Stimulated activated CD4-positive, alpha-beta T cell treated with anti-CD3 and anti-CD28 coated beads, Interleukin-4, amount 100 ng/mL, for 24 hours (primary cell): ENCODE results near the gene RAB28.
"Not testable (repeated sequence)": the region's sequence is repeated elsewhere in the genome, so short reads cannot be mapped to it uniquely, and the experiment has no call there.

Experiments
- DNase-seq: peaks from one replicate; pipeline ENCODE4 v3.0.0-alpha.2; 2020

Gene RAB28

GRCh38 chr4:13445841-13446790, 38.0 kb downstream of the RAB28 start:
- DNase-seq: no peak

GRCh38 chr4:13441506-13441905, 42.6 kb downstream of the RAB28 start:
- DNase-seq: no peak

- no peak for DNase-seq
Measured at GRCh38 chr4:13436962-13437361, 47.2 kb downstream of the RAB28 start.

- DNase-seq: no peak
Measured at GRCh38 chr4:13432453-13432852, 51.7 kb downstream of the RAB28 start.

DNA sequence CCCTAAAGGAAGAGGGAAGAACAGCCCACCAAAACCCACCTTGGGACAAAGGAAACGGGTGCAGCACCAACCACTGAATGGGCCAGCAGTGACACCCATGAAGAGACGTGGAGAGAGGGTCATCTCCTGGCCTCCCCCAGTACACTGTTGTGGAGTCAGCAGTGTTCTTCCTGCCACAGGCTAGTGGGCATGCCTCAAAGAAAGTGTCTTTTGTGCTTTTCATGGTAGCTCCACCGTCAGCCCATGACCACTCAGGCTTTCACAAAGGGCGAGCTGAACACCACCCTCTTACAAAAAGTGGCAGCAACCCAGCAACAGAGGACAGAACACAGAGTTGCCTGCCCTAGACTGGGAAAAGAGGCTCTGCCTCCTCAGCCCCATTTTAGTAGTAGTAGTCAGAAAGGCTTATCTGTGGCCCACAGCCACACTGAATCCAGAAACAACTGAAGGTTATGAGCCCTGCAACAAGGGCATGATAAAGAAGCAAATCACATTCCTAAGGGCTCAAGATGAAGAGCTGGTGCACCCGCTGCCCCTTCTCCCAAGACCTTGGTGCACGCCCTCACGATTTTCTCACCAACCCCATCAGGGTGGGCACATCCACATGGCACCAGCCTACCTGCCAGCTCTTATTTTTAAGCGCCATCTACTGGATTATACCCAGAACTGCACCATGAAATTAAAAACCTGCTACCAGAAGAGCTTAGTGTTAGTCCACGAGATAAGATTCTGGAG, 53.1 kb downstream of the RAB28 start:
- DNase-seq: no peak

- DNase-seq: no peak
Measured at GRCh38 chr4:13427599-13428325, 56.4 kb downstream of the RAB28 start.

DNA sequence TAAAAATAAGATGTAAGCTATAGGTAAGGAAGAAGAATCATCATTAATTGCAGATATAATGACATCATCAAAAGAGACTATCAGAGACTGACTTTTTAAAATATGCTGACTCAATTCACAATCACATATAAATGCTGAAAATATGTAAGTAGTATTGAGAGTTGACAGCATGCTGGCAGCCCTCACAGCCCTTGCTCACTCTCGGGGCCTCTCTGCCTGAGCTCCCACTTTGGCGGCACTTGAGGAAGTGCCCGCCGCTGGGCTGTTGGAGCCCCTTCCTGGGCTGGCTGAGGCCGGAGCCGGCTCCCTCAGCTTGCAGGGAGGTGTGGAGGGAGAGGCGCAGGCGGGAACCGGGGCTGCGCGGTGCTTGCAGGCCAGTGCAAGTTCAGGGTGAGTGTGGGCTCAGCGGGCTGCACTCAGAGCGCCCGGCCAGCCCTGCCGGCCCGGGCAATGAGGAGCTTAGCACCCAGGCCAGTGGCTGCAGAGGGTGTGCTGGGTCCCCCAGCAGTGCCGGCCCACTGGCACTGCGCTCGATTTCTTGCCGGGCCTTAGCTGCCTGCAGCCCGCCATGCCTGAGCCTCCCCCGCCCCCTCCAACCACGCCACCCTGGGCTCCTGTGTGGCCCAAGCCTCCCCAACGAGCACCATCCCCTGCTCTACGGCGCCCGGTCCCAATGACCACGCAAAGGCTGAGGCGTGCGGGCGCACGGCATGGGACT, 68.9 kb downstream of the RAB28 start:
- DNase-seq: no peak

DNA sequence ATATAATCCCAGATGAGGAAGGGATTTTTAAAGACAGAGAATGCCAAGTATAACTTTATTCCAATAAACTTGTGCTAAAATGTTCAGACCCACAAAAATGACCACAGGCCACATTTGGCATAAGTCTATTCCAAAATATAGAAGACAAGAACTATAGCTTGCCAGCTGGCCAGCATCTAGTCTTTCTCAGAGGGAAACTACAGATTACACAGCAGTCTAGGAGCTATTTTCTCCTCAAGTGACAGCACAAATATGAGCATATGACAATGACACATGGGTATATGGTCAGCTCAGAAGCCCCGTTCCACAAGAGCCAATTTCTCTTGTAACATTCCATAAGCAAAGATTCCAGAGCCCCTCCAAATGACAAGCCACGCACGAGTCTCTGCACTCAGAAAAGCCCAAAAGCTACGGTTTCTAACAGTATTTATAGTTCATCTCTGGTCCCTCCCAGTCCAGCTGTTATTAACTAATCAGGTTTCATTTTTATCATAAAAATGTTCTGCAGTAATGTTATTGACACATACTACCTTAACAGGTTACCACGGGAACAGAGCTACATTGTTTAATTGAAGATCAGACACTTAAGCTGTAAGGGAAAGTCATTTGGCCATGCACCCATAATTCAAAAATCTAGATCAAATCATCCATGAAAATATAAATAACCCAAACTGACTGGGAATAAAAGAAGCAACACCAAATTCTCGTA, 70.3 kb downstream of the RAB28 start:
- DNase-seq: no peak

GRCh38 chr4:13411942-13412341, 72.2 kb downstream of the RAB28 start:
- DNase-seq: no peak

DNA sequence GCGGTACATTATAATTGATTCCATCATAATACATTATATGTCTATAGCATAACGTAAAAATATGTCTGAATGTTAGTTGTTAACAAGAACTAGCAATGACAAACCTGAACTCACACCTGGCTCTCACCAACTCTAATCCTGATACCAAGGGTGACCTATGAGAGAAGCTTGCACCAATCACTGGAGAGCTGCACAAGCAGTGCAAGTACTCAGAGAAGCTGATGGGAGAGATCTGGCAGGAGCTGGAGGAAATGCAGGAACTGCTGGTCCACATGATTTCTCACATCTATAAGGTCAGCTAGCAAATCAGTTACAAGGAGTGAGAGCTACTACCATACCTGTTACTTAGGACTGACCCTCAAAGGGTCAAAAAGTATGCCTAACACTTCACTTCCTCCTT, 74.8 kb downstream of the RAB28 start:
- DNase-seq: no peak

DNA sequence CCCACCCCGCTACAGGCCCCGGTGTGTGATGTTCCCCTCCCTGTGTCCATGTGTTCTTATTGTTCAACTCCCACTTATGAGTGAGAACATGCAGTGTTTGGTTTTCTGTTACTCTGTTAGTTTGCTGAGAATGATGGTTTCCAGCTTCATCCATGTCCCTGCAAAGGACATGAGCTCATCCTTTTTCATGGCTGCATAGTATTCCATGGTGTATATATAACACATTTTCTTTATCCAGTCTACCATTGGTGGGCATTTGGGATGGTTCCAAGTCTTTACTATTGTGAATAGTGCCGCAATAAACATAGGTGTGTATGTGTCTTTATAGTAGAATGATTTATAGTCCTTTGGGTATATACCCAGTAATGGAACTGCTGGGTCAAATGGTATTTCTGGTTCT, 78.0 kb downstream of the RAB28 start:
- not testable (repeated sequence) for DNase-seq

DNA sequence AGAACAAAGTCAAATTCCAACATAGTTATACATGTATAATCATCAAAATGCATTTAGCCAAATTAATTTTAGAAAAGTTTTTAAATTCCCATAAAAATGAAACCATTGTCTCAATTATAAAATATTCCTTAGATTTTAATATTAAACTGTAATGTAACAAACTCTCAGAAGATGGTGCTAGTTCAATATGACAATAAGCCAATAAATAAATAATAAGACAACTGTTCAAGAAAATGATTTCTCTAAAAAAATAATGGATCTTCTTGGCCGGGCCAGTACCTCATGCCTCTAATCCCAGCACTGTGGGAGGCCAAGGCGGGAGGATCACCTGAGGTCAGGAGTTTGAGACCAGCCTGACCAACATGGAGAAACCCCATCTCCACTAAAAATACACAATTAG, 80.3 kb downstream of the RAB28 start:
- DNase-seq: no peak

DNA sequence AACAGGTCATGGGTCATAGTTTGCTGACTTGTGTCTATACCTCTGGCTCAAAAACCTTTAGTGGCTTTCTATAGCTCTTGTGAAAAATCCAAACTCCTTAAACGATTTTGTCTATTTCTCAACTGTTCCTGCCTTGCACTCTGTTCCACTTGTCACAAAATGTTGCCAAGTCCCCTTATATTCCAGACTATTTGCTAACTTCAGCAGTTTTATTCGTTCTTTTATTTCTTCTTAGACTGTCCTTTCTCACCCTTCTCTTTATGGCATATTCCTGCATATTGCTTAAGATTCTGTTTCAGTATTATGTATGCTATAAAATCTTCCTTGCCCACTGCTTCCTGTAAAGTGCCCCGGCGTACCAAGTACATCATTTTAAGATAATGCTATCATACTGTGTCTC, 80.8 kb downstream of the RAB28 start:
- DNase-seq: no peak

GRCh38 chr4:13399257-13399656, 84.9 kb downstream of the RAB28 start:
- no peak for DNase-seq

GRCh38 chr4:13396161-13396560, 88.0 kb downstream of the RAB28 start:
- DNase-seq: no peak

DNA sequence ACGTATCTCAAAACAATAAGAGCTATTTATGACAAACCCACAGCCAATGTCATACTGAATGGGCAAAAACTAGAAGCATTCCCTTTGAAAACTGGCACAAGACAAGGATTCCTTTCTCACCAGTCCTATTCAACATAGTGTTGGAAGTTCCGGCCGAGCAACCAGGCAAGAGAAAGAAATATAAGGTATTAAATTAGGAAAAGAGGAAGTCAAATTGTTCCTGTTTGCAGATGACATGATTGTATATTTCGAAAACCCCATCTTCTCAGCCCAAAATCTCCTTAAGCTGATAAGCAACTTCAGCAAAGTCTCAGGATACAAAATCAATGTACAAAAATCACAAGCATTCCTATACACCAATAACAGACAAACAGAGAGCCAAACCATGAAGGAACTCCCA, 94.2 kb downstream of the RAB28 start:
- DNase-seq: not testable (repeated sequence)

DNA sequence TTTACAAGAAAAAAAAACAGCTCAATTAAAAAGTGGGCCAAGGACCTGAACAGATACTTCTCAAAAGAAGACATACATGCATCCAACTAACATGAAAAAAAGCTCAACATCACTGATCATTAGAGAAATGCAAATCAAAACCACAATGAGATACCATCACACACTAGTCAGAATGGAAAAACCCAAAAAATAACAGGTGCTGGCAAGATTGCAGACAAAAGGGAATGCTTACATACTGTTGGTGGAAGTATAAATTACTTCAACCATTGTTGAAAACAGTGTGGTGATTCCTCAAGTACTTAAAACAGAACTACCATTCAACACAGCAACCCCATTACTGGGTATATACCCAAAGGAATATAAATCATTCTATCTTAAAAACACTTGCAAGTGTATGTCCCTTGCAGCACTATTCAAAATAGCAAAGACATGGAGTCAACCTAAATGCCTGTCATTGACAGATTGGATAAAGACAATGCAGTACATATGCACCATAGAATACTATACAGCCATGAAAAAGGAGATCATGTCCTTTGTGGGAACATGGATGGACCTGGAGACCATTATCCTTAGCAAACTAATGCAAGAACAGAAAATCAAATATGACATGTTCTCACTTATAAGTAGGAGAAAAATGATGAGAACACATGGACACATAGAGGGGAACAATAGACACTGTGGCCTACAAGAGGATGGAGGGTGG, 97.6 kb downstream of the RAB28 start:
- no peak for DNase-seq

- DNase-seq: no peak
Measured at GRCh38 chr4:13384055-13384454, 100.1 kb downstream of the RAB28 start.

DNA sequence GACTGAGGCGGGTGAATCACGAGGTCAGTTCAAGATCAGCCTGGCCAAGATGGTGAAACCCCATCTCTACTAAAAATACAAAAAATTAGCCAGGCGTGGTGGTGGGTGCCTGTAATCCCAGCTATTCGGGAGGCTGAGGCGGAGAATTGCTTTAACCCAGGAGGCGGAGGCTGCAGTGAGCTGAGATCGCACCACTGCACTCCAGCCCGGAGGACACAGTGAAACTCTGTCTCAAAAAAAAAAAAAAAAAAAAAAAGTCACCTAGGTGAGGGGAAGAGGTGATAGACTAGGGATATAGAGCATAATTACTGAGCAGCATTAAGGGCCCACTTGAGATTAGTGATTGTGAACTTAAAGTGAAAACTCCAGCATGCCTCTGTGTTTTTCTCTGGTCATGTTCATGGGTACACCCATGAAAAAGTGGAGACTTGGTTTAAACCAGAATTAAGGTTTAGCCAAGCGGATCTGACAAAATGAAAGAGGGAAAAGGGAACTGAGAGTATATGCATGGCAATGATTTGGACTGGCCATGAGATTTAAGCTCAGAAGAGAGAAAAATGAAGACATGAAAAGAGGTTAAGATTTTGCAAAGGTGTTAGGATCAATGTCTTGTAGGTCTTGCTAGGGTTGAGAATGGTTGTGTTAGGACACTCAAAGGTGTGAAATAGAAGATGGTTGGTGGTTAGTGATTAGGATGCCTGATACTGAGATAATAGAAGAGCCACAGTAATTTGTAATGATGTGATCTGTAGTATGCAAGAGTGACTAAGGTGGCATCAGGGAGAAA, 105.0 kb downstream of the RAB28 start:
- no peak for DNase-seq

GRCh38 chr4:13371048-13371447, 113.1 kb downstream of the RAB28 start:
- DNase-seq: no peak

GRCh38 chr4:13368217-13368616, 115.9 kb downstream of the RAB28 start:
- no peak for DNase-seq
